Activated T-helper 2 cell treated with anti-CD3 and anti-CD28 coated beads, Interferon-gamma antibody, Interleukin-2, Interleukin-4, amounts not matched to agents 10 μg/mL and 5 μg/mL and 100 μg/mL, durations not matched to agents 14 hours and 24 hours and 36 hours (primary cell): ENCODE data around the gene C19orf81. TPM values are rescaled to one million over a fixed set of nuclear protein-coding genes. Genes with fewer than 3 reads are reported as not detected.

Experiments used
- DNase-seq: peaks from one replicate; pipeline ENCODE4 v3.0.0; 2021; ENCODE audit warnings: low spot score
- H3K27ac Mint-ChIP-seq: one replicate; pipeline ENCODE4 v1.8.0; 2021; ENCODE audit warnings: mixed read lengths
- H3K27me3 Mint-ChIP-seq: one replicate; pipeline ENCODE4 v1.8.0; 2021; ENCODE audit warnings: low read depth, mixed read lengths
- H3K36me3 Mint-ChIP-seq: one replicate; pipeline ENCODE4 v1.8.0; 2021; ENCODE audit warnings: low read depth, mixed read lengths
- H3K4me1 Mint-ChIP-seq: one replicate; pipeline ENCODE4 v1.8.0; 2021; ENCODE audit warnings: low read depth, mixed read lengths
- H3K4me3 Mint-ChIP-seq: one replicate; pipeline ENCODE4 v1.8.0; 2021; ENCODE audit warnings: low read depth, mild to moderate bottlenecking, moderate library complexity, mixed read lengths
- H3K9me3 Mint-ChIP-seq: one replicate; pipeline ENCODE4 v1.8.0; 2021; ENCODE audit warnings: mixed read lengths
- intact Hi-C: fragments of 100-400 bp; cut with micrococcal nuclease; formaldehyde crosslinking; loops from one replicate; pipeline ENCODE4 v1.15.1; 2023
- total RNA-seq: library from RNA; stranded (reverse); gene quantifications from 2 replicates; pipeline ENCODE4 v1.2.3, GENCODE V29; 2022

Gene C19orf81
- total RNA-seq, 1 donor from 2014 or later, result not detected

DNA sequence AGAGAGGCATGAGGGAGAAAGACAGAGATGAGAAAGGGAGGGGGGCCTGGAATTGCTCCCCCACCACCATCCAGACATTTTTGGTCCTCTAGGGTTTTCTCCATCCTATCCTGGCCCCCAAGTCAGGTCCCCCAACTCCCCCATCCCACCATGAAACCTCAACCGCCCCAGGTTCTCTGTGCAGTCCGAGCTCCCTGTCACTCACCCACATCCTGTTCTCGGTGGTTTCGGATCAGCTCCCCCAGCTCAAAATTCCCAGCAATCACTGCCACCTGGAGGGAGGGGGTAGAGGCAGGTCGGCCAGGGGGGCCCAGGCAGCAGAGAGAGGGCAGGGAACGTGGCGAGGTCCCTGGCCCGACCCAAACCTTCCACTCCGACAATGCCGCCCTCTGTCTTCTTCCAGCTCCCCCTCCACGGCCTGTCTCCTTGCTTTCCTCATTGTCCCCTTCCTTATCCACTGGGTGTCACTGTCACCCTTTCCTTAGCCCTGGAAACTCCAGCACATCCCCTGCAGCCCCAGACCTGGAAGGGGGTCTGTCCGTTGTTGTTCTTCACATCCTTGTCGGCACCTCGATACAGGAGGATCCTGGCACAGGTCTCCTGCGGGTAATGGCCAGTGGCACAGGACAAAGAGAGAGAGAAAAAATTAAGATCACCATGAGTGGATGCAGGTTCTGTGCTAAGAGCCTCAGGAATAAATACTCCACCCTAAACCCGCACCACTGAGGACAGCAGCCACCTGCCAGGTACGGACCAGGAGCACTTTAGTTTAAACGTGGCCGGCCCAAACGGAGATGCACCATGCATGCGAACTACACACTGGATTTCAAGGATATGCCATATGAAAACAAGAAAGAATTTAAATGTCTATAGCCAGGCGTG, 54.9 kb downstream of the C19orf81 start:
- no peak overlapping the region for H3K4me3 Mint-ChIP-seq
- intact Hi-C loops, result no loop called here
- no peaks in the 10 kb centered on the region for H3K36me3 Mint-ChIP-seq
- no peak for DNase-seq
- H3K27me3 Mint-ChIP-seq, result peaks cover 16% of the 10 kb centered on the region
- H3K27ac Mint-ChIP-seq, result no peak overlapping the region
- no peaks in the 10 kb centered on the region for H3K4me1 Mint-ChIP-seq
- no peaks in the 10 kb centered on the region for H3K9me3 Mint-ChIP-seq

DNA sequence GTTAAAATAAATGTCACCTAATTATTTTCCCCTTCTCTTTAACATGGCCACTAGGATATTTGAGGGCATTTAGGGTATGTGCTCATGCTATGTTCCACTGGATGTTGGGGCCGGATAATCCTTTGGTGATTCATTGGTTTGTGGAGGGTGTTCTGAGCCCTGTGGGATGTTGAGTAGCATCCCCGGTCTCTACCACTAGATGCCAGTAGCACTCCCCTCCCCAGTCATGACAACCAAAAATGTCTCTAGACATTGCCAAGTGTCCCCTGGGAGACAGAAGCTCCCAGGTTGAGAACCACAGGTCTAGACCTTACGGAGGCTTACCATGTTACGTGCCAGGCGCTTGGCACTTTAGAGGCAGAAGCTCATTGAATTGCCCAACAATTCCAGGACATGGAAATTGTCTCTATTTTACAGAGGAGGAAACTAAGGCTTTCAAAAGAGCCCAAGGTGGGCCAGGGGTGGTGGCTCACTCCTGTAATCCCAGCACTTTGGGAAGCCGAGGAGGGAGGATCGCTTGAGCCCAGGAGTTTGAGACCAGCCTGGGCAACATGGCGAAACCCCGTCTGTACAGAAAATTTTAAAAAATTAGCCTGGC, 56.3 kb downstream of the C19orf81 start:
- no peak overlapping the region for H3K27ac Mint-ChIP-seq
- H3K9me3 Mint-ChIP-seq, result no peaks in the 10 kb centered on the region
- no peak for DNase-seq
- H3K4me1 Mint-ChIP-seq, result no peaks in the 10 kb centered on the region
- H3K36me3 Mint-ChIP-seq, result no peaks in the 10 kb centered on the region
- no peak overlapping the region for H3K4me3 Mint-ChIP-seq
- intact Hi-C loops, result loop anchor here (1.0 kb wide), 2 partner anchors 78 to 217 kb away; no protein-coding TSS in a partner anchor
- H3K27me3 Mint-ChIP-seq, result peaks cover 16% of the 10 kb centered on the region

DNA sequence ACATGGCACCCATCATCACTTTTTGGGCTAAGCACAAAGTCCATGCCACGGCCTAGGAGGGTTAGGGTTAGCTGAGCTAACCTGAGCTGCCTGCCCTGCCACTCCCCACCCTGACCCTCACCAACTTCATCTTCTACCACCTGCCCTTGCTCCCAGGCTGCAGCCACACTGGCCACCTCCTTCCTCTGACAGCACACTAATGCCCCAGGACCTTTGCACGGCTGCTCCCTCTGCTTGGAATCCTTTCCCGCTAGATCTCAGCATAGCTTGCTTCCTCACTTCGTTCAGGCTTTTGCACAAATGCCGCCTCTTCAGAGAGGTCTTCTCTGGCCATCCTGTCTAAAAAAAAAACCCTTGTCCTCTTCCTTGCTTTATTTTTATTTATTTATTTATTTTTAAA, 57.1 kb downstream of the C19orf81 start:
- H3K27ac Mint-ChIP-seq, result no peak overlapping the region
- H3K4me3 Mint-ChIP-seq, result no peak overlapping the region
- H3K36me3 Mint-ChIP-seq, result no peaks in the 10 kb centered on the region
- H3K27me3 Mint-ChIP-seq, result peaks cover 16% of the 10 kb centered on the region
- no peak for DNase-seq
- no peaks in the 10 kb centered on the region for H3K9me3 Mint-ChIP-seq
- H3K4me1 Mint-ChIP-seq, result no peaks in the 10 kb centered on the region
- intact Hi-C loops, result no loop called here

DNA sequence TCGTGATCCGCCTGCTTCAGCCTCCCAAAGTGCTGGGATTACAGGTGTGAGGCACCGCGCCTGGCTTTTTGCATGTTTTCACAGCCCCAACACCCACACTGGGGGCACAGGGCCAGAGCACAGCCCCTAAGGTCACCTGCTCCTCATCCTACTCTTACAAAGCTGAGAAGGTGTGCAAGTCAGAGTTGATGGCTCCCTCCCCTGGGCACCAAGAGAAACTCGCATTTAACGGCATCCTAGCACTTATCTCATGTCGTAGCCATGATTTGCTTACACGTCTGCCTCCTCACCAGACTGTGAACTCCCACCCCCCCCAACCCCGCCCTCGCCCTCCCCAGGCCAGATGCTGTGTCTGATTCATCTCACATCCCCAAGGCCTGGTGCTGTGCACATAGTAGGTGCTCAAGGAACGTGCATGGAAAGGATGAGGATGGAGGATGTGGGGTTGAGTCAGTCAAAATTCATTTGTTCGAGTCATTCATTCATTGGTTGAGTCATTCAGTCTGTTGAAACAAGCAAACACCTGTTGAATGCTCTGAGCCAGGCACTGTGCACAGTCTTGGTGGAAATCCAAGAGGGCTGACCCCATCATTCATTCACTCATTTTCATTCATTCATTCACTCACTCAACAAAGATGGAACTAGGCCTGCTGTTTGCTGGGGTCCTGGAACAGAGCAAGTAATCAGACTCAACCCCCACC, 59.1 kb downstream of the C19orf81 start:
- DNase-seq, result no peak
- Mint-ChIP-seq H3K27me3 (peaks cover 19% of the 10 kb centered on the region), H3K9me3 (no peaks in the 10 kb centered on the region), H3K36me3 (no peaks in the 10 kb centered on the region), H3K4me3 (no peak overlapping the region), H3K27ac (no peak overlapping the region), H3K4me1 (peaks cover 5% of the 10 kb centered on the region)
- intact Hi-C loops, result no loop called here

Other genes with a start within 250 kb of the C19orf81 start
- gene SPIB, start 230.5 kb upstream of the C19orf81 start, total RNA-seq, result 0.66 and 0.80 TPM in 2 replicates
- 0.21 and 0.25 TPM in 2 replicates for gene MYBPC2, start 216.6 kb upstream of the C19orf81 start, total RNA-seq
- gene EMC10, start 172.9 kb upstream of the C19orf81 start, total RNA-seq, result 76.0 and 76.2 TPM in 2 replicates
- gene GARIN5A, start 172.6 kb upstream of the C19orf81 start, total RNA-seq, result 0.28 and 0.82 TPM in 2 replicates
- 39.9 and 43.6 TPM in 2 replicates for gene JOSD2, start 138.3 kb upstream of the C19orf81 start, total RNA-seq
- not detected in 2 replicates for gene ASPDH, start 135.5 kb upstream of the C19orf81 start, total RNA-seq
- 0.18 TPM in 1 of 2 replicates, not detected in the other for gene LRRC4B, start 81.0 kb upstream of the C19orf81 start, total RNA-seq
- gene SYT3, start 9.6 kb upstream of the C19orf81 start, total RNA-seq, result 0.07 TPM in 1 of 2 replicates, not detected in the other
- not detected in 2 replicates for gene SHANK1, start 70.4 kb downstream of the C19orf81 start, total RNA-seq
- gene CLEC11A, start 73.9 kb downstream of the C19orf81 start, total RNA-seq, result 1.2 and 1.7 TPM in 2 replicates
- gene GPR32, start 121.0 kb downstream of the C19orf81 start, total RNA-seq, result not detected in 2 replicates
- gene ACP4, start 141.0 kb downstream of the C19orf81 start, total RNA-seq, result not detected in 2 replicates
- 3.0 and 3.5 TPM in 2 replicates for gene KLK1, start 174.3 kb downstream of the C19orf81 start, total RNA-seq
- not detected in 2 replicates for gene KLK15, start 184.1 kb downstream of the C19orf81 start, total RNA-seq
- not detected in 2 replicates for gene KLK3, start 205.5 kb downstream of the C19orf81 start, total RNA-seq
- gene KLK2, start 224.0 kb downstream of the C19orf81 start, total RNA-seq, result 0.44 TPM in 1 of 2 replicates, not detected in the other